ENCODE data around the gene PLPP2.

The PLPP2 gene

DNA sequence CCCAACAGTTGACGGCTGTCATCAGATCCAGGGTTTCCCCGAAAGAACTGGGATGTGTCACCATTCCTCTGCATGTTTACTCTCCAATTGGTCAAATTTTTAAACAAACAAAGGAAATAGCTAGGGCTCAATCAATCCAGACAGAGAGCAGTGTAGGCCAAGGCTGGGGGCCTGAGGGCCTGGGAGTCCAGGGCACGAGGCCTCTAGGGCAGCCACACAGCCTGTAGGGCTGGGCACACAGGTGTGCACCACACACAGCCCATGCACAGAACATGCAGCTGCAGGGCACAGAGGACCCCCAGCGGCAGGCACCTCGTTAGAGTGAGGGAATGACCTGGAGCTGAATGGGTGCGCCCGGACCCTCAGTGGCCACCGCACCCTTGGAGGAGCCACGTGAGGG, 43.9 kb upstream of the PLPP2 start:
- Histone ChIP-seq H3K36me3 (ENCODE audit: insufficient read depth, low read length) (peaks cover 25% of the 10 kb centered on the region), H3K4me2 (ENCODE audit: low read length) (no peak overlapping the region), H3K27ac (ENCODE audit: low read depth, low read length, poor library complexity, severe bottlenecking) (no peak overlapping the region), H2AFZ (ENCODE audit: low read length) (no peak overlapping the region), H4K20me1 (ENCODE audit: insufficient read depth, low read length) (no peaks in the 10 kb centered on the region), H3K27me3 (ENCODE audit: insufficient read depth, low read length) (no peaks in the 10 kb centered on the region), H3K9ac (ENCODE audit: low read length) (no peak overlapping the region), H3K9me2 (ENCODE audit: low read depth, low read length) (no peaks in the 10 kb centered on the region), H3K79me2 (ENCODE audit: insufficient read depth, low read length) (peaks cover 16% of the 10 kb centered on the region), H3K4me1 (ENCODE audit: insufficient read depth, low read length, severe bottlenecking) (no peaks in the 10 kb centered on the region), H3F3A (ENCODE audit: insufficient read depth, low read length) (no peaks in the 10 kb centered on the region), H3K4me3 (ENCODE audit: low read depth, low read length, poor library complexity, severe bottlenecking) (no peak overlapping the region), H3K9me3 (ENCODE audit: low read length) (peaks cover 4% of the 10 kb centered on the region; the same call in 1 of the 2 replicates)
- TF ChIP-seq CTCF (IDR thresholded peaks at IDR 0.05; ENCODE audit: low read length) (no peak), EZH2 (IDR thresholded peaks at IDR 0.05; ENCODE audit: borderline replicate concordance, low read length) (no peak)

DNA sequence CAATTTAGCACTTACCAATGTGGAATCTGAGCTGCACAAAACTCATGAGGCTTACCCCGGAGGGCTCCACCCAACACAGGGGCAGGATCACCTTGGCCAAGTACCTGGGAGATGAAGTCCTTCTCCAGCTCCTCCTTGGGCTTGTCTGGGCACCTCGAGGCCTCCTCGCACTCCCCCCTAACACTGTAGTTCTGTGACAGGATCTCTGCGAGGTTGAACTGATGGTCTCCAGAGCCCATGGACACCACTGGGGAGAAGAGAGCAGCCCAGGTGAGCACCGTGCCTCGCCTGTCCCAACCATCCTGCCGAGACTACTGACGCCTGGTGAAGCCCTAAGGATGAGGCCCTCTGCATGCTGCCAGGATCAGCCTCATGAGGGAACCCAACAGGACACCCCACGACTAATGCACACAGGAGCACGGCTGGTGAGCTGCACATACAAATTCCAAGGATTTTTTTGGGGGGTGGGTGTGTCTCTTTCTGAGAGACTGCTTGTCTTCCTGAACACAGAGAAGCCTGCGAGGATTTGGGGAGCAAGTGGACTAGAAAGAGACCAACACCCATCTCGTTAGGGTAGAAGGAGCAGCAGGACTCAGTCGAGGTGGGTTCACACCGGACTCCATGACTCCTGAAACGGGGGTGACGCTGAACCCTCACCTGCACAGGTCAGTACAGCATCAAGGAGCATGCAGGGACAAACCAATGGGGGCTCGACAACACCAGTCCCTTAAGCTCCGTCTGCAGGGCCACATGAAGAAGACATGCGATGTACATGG, 43.3 kb upstream of the PLPP2 start:
- Histone ChIP-seq H3K79me2 (ENCODE audit: insufficient read depth, low read length) (peaks cover 15% of the 10 kb centered on the region), H3K9ac (ENCODE audit: low read length) (no peak overlapping the region), H3K9me3 (ENCODE audit: low read length) (peaks cover 4% of the 10 kb centered on the region; the same call in 1 of the 2 replicates), H2AFZ (ENCODE audit: low read length) (no peak overlapping the region), H3K9me2 (ENCODE audit: low read depth, low read length) (no peaks in the 10 kb centered on the region), H3F3A (ENCODE audit: insufficient read depth, low read length) (no peaks in the 10 kb centered on the region), H3K36me3 (ENCODE audit: insufficient read depth, low read length) (peaks cover 28% of the 10 kb centered on the region), H3K4me2 (ENCODE audit: low read length) (no peak overlapping the region), H3K4me1 (ENCODE audit: insufficient read depth, low read length, severe bottlenecking) (no peaks in the 10 kb centered on the region), H3K27ac (ENCODE audit: low read depth, low read length, poor library complexity, severe bottlenecking) (no peak overlapping the region), H3K4me3 (ENCODE audit: low read depth, low read length, poor library complexity, severe bottlenecking) (no peak overlapping the region), H4K20me1 (ENCODE audit: insufficient read depth, low read length) (no peaks in the 10 kb centered on the region), H3K27me3 (ENCODE audit: insufficient read depth, low read length) (no peaks in the 10 kb centered on the region)
- no peak for TF ChIP-seq CTCF (IDR thresholded peaks at IDR 0.05; ENCODE audit: low read length)
- no peak for TF ChIP-seq EZH2 (IDR thresholded peaks at IDR 0.05; ENCODE audit: borderline replicate concordance, low read length)

DNA sequence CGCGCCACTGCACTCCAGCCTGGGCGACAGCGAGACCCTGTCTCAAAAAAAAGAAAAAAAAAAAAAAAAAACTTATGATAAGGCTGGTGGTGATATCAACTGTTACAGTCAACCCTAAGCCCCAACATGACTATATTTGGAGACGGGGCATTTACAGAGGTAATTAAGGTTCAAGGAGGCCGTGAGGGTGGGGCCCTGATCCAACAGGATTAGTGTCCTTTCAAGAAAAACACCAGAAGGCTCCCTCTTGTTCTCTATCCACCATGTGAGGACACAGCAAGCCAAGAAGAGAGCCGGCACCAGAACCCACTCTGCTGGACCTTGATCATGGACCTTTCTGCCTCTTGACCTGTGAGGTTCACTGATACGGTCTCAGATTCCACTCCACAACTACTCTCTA, 39.3 kb upstream of the PLPP2 start:
- Histone ChIP-seq H3K9ac (ENCODE audit: low read length) (no peak overlapping the region), H4K20me1 (ENCODE audit: insufficient read depth, low read length) (no peaks in the 10 kb centered on the region), H3K36me3 (ENCODE audit: insufficient read depth, low read length) (peaks cover 55% of the 10 kb centered on the region), H3K4me1 (ENCODE audit: insufficient read depth, low read length, severe bottlenecking) (no peaks in the 10 kb centered on the region), H3K4me2 (ENCODE audit: low read length) (no peak overlapping the region), H2AFZ (ENCODE audit: low read length) (no peak overlapping the region), H3K4me3 (ENCODE audit: low read depth, low read length, poor library complexity, severe bottlenecking) (no peak overlapping the region), H3K79me2 (ENCODE audit: insufficient read depth, low read length) (no peaks in the 10 kb centered on the region), H3K9me3 (ENCODE audit: low read length) (peaks cover 8% of the 10 kb centered on the region; the same call in 1 of the 2 replicates), H3K27me3 (ENCODE audit: insufficient read depth, low read length) (no peaks in the 10 kb centered on the region), H3K9me2 (ENCODE audit: low read depth, low read length) (no peaks in the 10 kb centered on the region), H3F3A (ENCODE audit: insufficient read depth, low read length) (no peaks in the 10 kb centered on the region), H3K27ac (ENCODE audit: low read depth, low read length, poor library complexity, severe bottlenecking) (no peak overlapping the region)
- TF ChIP-seq CTCF (IDR thresholded peaks at IDR 0.05; ENCODE audit: low read length) (no peak), EZH2 (IDR thresholded peaks at IDR 0.05; ENCODE audit: borderline replicate concordance, low read length) (no peak)

Measured in OCI-LY1 (cell line).